HL-60/S4 treated with retinoic acid at 250 ng/mL for 4 days and 3 days (cell line): Measurements from ENCODE around the gene COIL.

Source experiments
- in situ Hi-C: fragments of 300-500 bp; cut with MboI; formaldehyde crosslinking; loops from 2 replicates; pipeline ENCODE4 v1.7.0; 2022; ENCODE audit warnings: low sequenced_read_pairs

COIL gene

DNA sequence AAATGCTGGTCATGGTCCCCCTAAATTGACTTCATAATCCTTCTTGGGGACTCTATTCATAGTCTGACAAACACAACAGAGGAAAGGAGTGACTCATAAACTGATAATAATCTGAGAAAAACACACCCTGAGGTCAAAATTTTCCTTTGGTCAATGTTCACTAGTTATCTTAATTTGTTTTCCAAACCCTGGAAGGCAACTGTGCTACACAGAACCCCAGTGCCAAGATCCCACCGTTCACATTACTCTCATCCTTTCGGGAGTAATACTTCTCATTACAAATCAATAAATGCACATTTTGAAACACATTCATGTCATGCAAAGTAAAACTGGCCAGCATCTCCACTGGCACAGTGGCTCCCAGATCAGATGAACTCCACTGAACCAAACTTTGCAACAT, 23.2 kb downstream of the COIL start:
- in situ Hi-C loops: loop anchor here (25.0 kb wide), 1 partner anchor 350 kb away; the partner anchor contains the start of gene NOG

DNA sequence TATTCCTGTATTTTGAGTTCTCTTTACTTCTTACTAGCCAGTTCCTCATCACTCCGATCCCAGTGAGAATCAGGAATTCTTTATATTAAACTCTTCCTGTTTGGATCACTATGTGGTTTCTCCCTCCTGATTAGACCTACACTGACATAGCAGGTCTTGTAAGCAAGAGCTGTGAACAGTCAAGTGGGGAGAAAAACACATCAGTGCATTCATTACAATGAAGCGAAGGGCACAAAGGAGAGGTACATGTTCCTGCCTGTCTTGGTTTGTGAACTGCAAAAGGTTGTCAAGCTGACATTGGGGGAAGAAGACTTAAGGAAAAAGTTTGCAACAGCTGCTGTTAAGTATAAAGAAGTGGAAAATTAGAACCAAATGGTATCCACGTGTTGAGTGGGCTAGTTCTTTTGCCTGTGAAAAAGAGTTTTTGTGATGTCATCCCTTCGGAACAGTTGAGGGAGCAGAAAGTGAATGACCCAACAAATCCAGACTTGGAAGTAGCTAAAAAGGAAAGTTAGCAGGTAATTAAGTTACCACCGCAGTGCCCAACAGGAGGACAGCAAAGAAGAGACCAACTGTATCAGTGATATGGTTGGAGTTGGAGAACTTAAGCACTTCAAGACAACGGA, 24.0 kb downstream of the COIL start:
- in situ Hi-C loops: loop anchor here (25.0 kb wide), 1 partner anchor 350 kb away; the partner anchor contains the start of gene NOG

DNA sequence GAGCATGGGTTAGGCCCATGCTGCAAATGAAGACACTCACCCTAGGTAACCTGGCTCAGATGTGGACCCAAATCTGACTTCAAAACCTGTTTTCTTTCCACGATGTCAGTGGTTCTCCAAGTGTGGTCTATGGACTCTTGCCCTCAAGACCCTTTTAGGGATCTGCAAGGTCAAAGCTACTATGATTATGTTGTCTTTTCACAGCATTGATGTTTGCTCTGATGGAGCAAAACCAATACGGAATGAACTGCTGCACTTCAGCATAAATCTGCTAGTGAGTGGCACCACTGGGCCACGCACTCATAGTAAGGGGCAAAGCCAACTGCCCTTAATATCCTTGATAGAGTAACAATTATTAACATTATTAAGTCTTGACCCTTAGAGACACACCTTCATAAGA, 25.4 kb downstream of the COIL start:
- in situ Hi-C loops: loop anchor here (25.0 kb wide), 1 partner anchor 348 kb away; the partner anchor contains the start of gene NOG

DNA sequence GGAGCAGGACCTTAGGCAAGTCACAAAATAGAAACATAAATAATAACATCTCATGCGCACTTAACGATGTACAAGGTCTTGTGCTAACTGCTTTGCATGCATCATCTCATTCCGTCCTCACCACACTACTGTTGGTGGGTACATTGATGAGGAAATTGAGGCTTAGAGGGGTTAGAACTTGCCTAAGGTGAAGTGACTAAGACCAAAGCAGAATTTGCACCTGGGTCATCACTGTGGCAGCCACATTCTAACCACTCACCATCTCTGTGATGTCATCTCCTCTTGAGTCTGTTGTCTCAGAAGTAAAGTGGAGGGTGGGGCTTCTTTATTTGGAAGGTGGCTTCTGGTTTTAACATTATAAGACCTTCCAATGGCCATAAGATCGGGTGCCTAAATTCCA, 26.6 kb downstream of the COIL start:
- in situ Hi-C loops: loop anchor here (25.0 kb wide), 1 partner anchor 347 kb away; the partner anchor contains the start of gene NOG

DNA sequence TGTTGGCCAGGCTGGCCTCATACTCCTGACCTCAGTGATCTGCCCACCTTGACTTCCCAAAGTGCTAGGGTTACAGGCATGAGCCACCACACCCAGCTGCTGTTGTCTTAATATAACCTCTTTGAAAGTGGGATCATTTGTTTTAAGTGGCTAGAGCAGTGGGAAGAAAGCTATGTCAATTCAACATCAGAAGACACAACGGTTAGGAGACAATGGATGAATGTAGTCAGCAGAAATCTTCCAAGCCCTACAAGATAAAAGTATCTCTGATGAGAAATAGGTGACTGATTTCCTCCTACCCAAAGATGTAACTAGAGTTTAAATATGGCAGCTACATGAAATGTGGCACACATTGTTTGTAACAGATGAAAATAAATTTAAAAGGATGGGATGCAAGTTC, 27.0 kb downstream of the COIL start:
- in situ Hi-C loops: loop anchor here (25.0 kb wide), 1 partner anchor 347 kb away; the partner anchor contains the start of gene NOG

DNA sequence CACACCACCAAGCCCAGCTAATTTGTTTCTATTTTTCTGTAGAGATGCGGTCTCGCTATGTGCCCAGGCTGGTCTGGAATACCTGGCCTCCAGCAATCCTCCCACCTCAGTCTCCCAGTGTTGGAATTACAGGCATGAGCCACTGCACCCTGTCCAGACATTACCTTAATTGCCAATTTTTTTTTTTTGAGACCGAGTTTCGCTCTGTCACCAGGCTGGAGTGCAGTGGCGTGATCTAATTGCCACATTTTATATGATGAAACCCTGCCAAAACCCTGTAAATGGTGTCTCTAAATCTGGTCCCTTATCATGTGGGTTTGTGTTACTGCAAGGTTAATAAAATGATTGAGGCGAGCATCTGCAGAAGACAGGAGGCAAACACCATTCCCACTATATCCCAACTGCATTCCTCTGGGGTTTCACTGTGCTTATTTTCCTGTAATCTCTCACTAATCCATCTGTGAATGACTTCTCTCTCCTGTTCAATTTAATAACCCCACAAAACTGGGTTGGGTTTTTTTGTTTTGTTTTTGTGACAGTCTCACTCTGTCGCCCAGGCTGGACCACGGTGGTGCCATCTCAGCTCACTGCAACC, 27.6 kb downstream of the COIL start:
- in situ Hi-C loops: loop anchor here (25.0 kb wide), 1 partner anchor 346 kb away; the partner anchor contains the start of gene NOG

DNA sequence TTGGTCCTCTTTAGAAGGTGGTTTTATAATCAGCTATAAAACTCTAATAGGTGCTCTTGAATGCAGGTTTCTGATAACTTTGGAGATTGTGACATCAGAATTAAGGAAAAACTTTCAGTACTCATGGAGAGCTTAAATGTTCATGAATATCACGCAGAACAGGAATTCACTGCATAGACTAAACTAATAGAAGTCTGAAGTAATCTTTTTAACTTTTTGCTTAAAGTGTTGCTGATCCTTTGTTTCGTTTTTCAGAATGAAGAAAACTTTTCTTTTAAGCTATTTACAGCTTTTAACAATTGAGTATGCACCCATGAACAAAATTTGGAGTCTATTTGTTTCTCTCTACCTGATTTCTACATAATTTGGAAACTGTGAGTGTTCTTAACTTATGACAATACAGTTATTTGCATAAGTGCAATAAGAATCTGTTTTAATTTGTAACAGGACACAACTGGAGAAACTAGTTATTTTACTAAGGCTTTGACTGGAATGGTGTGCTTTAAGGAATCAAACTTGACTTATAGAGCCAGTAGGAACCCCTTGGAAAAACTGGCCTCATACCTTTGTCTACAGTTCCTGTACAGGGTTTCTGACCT, 30.0 kb downstream of the COIL start:
- in situ Hi-C loops: loop anchor here (25.0 kb wide), 1 partner anchor 344 kb away; the partner anchor contains the start of gene NOG

DNA sequence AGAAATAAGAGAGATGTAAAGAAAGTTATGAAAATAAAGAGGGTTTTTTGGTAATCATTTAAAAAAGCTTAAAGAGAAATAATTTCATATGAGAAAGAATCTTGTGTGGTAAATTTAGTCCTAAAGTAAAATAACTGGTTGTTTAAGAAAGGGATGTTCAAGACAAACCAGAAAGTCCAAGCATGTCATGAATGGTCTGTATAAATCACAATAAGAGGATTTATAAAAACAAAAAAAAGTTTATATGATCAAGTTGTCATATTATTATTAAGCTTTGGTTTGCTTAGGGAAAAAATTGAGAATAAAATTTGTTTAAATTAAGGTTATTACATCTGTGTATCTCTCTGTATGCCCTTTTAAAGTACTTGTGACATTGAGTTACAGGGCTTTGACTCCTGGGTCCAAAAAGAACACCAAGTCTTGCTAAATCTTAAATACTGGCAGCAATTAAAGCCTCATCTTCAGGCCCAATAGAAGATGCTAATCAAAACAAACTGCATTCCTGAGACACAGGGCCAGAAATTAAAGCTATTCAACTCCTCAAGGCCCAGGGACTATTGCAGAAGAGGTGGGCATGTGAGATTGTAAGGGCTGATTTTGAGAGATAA, 31.4 kb downstream of the COIL start:
- in situ Hi-C loops: loop anchor here (25.0 kb wide), 1 partner anchor 342 kb away; the partner anchor contains the start of gene NOG

DNA sequence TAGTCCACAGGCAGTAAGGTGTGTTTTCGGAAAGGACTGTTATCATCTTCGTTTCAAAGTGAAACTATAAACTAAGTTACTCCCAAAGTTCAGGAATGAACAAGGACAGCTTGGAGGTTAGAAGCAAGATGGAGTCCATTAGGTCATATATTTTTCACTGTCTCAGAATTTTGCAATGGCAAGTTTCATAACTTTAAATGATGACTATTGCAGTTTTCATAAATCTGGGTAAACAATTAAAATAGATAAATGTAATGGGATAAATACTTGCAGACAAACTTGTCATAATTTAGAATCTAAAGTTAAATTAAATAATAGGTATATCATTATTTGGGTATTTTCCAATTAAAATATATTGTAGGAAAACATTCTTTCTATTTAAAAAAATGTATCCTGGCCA, 32.3 kb downstream of the COIL start:
- in situ Hi-C loops: loop anchor here (25.0 kb wide), 1 partner anchor 341 kb away; the partner anchor contains the start of gene NOG

DNA sequence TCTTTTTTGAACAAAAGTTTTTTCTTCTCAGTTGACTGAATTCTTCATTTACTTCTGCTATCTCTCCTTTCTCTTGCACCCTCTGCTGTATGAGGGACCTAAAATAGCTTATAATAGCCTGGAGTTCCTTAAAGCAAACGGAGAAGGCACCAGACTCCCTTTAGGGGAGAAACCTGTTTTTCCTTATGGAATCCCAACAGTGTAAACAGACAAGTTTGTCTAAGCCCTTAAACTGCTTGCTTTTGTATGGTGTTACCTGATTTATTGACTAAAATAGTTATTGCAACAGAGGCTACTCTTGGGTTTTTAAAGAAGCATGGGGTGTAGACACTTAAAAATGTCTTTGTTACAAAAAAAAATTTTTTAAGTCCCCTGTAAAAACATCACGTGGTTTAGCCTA, 34.1 kb downstream of the COIL start:
- in situ Hi-C loops: loop anchor here (25.0 kb wide), 1 partner anchor 339 kb away; the partner anchor contains the start of gene NOG

DNA sequence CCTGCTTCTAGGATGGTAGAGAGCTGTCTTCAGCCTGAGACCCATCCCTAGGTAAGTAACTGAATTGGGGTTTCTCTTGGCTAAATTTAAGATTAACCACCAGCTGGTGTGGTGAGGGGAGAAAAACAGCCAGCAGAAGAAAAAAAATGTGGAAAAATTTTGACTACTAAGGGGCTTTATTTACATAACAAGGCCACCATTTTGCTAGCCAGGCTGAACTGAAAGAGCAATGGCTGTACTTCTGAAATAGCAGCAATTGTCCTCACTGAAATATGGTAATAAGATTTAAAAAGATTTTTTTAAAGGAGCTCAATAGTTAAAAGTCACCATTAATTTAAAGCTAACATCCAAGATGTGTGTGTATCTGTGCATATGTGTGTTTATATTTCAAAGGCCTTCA, 34.6 kb downstream of the COIL start:
- in situ Hi-C loops: loop anchor here (25.0 kb wide), 1 partner anchor 339 kb away; the partner anchor contains the start of gene NOG

DNA sequence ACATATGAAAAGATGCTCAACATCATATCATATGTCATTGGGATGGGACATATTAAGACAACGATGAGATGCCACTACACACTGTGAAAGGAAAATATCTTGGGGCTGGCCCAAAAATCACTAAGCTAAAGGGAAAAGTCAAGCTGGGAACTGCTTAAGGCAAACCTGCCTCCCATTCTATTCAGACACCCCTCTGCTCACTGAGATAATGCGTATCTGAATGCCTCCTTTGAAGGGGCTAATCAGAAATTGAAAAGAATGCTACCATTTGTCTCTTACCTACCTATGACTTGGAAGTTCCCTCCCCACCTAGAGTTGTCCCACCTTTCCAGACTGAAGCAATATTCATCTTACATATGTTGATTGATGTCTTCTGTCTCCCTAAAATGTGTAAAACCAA, 35.8 kb downstream of the COIL start:
- in situ Hi-C loops: loop anchor here (25.0 kb wide), 1 partner anchor 338 kb away; the partner anchor contains the start of gene NOG

DNA sequence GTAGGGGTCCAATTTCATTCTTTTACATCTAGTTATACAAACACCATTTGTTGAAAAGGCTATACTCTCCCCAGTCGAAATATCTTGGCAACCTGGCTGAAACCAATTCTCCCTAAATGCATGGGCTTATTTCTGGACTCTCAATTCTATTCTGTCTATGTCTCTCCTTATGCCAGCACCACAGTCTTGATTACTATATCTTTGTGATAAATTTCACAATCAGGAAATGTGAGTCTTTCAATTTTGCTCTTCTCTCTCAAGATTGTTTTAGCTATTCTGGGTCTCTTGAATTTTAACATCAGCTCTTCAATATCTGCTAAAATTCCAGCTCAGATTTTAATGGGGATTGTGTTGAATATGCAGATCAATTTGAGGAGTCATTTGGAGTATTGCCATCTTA, 41.1 kb downstream of the COIL start:
- in situ Hi-C loops: no loop called here

DNA sequence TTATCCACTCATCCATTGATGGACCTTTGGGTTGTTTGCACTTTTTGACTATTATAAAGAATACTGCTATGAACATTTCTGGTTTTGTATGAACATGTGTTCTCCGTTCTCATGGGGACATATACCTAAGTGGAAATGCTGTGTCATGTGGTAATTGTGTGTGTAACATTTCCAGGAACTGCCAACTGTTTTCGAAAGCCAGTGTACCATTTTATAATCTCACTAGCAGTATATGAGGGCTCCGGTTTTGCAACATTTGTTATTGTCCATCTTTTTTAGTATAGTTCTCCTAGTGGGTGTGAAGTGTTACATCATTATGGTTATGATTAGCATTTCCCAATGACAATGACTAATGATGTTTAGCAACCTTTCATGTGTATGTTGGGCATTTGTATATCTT, 41.9 kb downstream of the COIL start:
- in situ Hi-C loops: no loop called here

DNA sequence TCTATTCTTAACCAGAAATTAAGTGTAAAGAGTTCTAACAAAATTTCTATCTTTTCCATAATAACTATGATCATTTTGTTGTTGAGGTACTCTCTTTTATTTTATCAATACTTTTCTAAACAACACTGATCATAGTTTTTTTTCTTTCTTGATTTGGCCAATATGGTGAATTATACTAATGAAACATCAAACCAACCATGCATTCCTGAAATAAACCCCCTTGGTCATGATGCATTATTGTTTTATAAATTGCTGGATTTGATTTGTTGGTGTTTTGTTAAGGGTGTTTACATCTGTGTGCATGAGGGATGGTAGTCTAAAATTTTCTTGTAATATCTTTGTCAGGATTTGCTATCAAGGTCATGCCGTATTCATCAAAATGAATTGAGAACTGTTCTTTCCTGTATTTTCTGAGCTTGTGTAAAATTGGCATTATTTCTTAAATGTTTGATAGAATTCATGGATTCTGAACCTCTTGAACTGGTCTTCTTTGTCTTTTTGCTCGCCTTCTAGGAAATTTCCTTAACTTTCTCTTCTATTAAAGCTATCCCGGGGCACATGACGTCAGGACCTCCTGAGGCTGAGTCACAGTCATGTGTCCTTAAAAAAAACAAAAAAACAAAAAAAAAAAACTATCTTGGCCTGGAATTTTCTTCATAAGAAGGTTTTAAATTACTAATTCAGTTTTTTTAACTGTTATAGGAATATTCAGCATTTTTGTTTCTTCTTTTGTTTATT, 43.1 kb downstream of the COIL start:
- in situ Hi-C loops: no loop called here

DNA sequence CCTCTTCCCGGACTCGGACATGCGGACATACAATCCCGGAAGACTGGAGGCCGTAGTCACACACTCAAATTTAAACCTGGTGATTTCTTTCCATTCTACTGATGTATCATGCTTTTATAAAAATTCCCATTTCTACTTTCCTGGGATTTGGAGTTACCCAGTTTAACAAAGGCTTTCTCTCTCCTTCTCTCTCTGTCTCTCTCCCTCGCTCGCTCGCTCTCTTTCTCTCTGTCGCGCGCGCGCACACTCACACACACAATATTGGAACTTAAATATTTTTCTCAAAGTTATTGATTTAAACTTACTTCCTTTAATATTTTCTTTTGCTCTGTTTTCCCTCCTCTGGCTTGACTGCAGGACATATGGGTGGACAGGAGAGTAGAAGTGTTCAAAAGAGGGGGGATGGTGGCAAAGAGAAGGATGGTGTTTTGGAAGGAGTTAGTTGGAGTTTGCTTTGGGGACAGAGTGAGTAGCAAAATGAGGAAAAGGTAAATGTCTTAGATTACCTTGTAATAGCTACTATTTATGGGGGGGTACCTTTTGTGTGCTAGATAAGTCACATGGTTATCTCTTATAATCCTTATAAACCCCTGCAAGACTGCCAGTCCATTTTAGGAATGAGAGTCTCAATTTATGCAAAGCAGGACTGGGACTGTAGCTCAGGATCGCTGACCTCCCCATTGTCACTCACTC, 46.1 kb downstream of the COIL start:
- in situ Hi-C loops: no loop called here

DNA sequence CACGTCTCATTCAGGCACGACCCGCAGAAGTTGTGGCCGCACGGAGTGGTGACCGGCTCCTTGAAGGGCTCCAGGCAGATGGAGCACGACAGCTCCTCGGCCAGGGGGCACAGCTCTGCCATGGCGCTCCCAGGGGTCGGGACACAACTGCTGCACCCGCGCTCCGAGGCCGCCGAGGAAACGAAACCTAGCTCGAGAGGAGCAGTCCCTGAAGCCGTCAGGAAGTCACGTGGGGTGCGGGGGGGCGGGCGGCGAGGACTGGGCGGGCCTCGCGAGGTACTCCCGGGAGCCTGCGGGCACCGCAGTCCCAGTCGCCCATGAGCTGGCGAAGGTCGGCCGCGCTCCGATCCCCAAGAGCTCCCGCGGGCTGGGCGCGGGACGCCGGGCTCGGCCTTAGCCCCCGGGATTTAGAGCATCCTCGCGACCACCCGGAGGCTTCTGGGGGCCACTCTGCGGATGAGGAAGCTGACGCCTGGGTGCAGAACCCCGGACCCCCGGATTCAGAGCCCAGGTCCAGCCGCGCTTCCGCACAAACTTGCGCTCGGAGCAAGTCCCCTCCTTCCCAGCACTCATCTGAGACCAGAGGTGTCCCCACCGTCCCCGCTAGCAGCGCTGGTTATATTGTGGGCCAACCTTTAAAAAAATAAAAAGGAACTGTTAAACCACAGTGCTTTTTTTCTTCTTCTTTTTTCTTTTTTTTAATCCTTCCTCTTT, 46.8 kb downstream of the COIL start, which contains the start of gene TRIM25:
TSS of gene TRIM25 (minus strand) at position 183 of the 714 bp plus-strand sequence. CDS start at position 122, 61 bp downstream.
- in situ Hi-C loops: no loop called here

DNA sequence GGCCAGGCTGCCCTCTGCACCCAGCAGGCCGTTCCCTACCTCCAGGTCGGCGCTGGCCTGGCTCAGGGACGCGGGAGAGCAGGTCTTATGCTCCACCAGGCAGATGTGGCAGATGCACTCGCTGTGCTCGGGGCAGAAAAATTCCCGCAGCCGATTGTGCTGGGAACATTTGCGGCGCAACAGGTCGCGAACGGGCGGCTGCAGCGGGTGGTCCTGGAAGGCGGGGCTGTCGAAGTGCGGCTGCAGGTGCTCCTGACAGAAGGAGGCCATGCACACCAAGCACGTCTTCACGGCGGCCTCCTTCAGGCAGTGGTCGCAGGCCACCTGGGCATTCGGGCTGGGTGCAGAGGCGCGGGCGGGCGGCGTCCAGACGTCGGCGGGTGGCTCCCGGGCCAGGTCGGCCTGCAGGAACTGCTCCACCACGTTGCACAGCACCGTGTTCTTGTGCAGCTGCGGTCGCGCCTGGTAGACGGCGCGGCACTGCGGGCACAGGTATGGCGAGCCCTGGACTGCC, 47.4 kb downstream of the COIL start:
- in situ Hi-C loops: no loop called here

DNA sequence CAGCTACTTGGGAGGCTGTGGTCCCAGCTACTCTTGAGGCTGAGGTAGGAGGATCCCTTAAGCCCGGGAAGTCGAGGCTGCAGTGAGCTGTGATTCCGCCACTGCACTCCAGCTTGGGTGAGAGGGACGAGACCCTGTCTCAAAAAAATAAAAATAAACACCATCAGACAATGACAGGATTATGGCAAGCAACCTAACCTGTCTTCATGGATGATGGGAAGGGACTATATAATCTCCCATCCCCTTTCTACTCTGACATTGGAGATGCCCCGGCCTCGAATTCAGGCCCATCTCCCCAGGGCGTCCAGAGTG, 47.9 kb downstream of the COIL start:
- in situ Hi-C loops: no loop called here
